Body of pancreas (tissue), 4 donors: ENCODE data around the gene PCSK5.

Source experiments
- CTCF ChIP-seq, 7 experiments: fragments of 450-650 bp in 4 of 7; fragments of 200-600 bp in 3 of 7; sonication (generic) in 3 of 7; IDR thresholded peaks; one replicate each; pipeline ENCODE4 v1.5.1; 2016 to 2019; ENCODE audit warnings: antibody characterized with exemption in 7 of 7
- POLR2A ChIP-seq, 3 donors: fragments of 450-650 bp; IDR thresholded peaks; one replicate each; pipeline ENCODE4 v1.6.1; 2016; ENCODE audit warnings: antibody characterized with exemption in 3 of 3, mild to moderate bottlenecking in 2 of 3

- TF ChIP-seq CTCF (IDR thresholded peaks at IDR 0.05) (no peak), POLR2A (IDR thresholded peaks at IDR 0.05) (no peak)
These were observed 84.6 kb downstream of the PCSK5 start for GRCh38 chr9:75975071-75975470.
